ENCODE data around the gene MRC2. TPM values are rescaled to one million over a fixed set of nuclear protein-coding genes. Genes with fewer than 3 reads are reported as not detected.

Gene MRC2
- total RNA-seq, 1 donor from 2014 or later: 3.1 TPM

GRCh38 chr17:62674841-62675240, 47.4 kb downstream of the MRC2 start:
- Mint-ChIP-seq H3K36me3 (ENCODE audit: low read depth) (no peaks in the 10 kb centered on the region), H3K27me3 (ENCODE audit: low read depth) (no peaks in the 10 kb centered on the region), H3K4me3 (ENCODE audit: low read depth) (no peak overlapping the region), H3K9me3 (no peaks in the 10 kb centered on the region), H3K4me1 (ENCODE audit: low read depth) (no peaks in the 10 kb centered on the region), H3K27ac (no peak overlapping the region)
- DNase-seq (ENCODE audit: low spot score): no peak
- intact Hi-C loops (cut with micrococcal nuclease): no loop called here

- H3K4me3 Mint-ChIP-seq (ENCODE audit: low read depth): no peak overlapping the region
- no peaks in the 10 kb centered on the region for H3K4me1 Mint-ChIP-seq (ENCODE audit: low read depth)
Measured at GRCh38 chr17:62675260-62675659, 47.8 kb downstream of the MRC2 start.

GRCh38 chr17:62675701-62676100, 48.2 kb downstream of the MRC2 start:
- no peaks in the 10 kb centered on the region for H3K27me3 Mint-ChIP-seq (ENCODE audit: low read depth)
- H3K36me3 Mint-ChIP-seq (ENCODE audit: low read depth): no peaks in the 10 kb centered on the region
- H3K4me3 Mint-ChIP-seq (ENCODE audit: low read depth): no peak overlapping the region
- H3K4me1 Mint-ChIP-seq (ENCODE audit: low read depth): no peaks in the 10 kb centered on the region
- H3K27ac Mint-ChIP-seq: no peak overlapping the region
- H3K9me3 Mint-ChIP-seq: no peaks in the 10 kb centered on the region
- DNase-seq (ENCODE audit: low spot score): no peak
- intact Hi-C loops (cut with micrococcal nuclease): no loop called here

More at GRCh38 chr17:62675260-62675659, 47.8 kb downstream of the MRC2 start:
- intact Hi-C loops (cut with micrococcal nuclease): no loop called here
- no peak overlapping the region for H3K27ac Mint-ChIP-seq
- no peak for DNase-seq (ENCODE audit: low spot score)
- no peaks in the 10 kb centered on the region for H3K27me3 Mint-ChIP-seq (ENCODE audit: low read depth)
- no peaks in the 10 kb centered on the region for H3K36me3 Mint-ChIP-seq (ENCODE audit: low read depth)
- no peaks in the 10 kb centered on the region for H3K9me3 Mint-ChIP-seq

GRCh38 chr17:62676231-62676943, 48.9 kb downstream of the MRC2 start:
- Mint-ChIP-seq H3K36me3 (ENCODE audit: low read depth) (no peaks in the 10 kb centered on the region), H3K27me3 (ENCODE audit: low read depth) (no peaks in the 10 kb centered on the region), H3K4me1 (ENCODE audit: low read depth) (no peaks in the 10 kb centered on the region), H3K4me3 (ENCODE audit: low read depth) (no peak overlapping the region), H3K9me3 (no peaks in the 10 kb centered on the region), H3K27ac (no peak overlapping the region)
- DNase-seq (ENCODE audit: low spot score): no peak
- intact Hi-C loops (cut with micrococcal nuclease): no loop called here

GRCh38 chr17:62676952-62677596, 49.6 kb downstream of the MRC2 start:
- Mint-ChIP-seq H3K4me1 (ENCODE audit: low read depth) (no peaks in the 10 kb centered on the region), H3K9me3 (no peaks in the 10 kb centered on the region), H3K36me3 (ENCODE audit: low read depth) (no peaks in the 10 kb centered on the region), H3K27ac (no peak overlapping the region), H3K4me3 (ENCODE audit: low read depth) (no peak overlapping the region), H3K27me3 (ENCODE audit: low read depth) (no peaks in the 10 kb centered on the region)
- no peak for DNase-seq (ENCODE audit: low spot score)
- intact Hi-C loops (cut with micrococcal nuclease): no loop called here

- DNase-seq (ENCODE audit: low spot score): no peak
- Mint-ChIP-seq H3K27ac (no peak overlapping the region), H3K4me1 (ENCODE audit: low read depth) (no peaks in the 10 kb centered on the region), H3K27me3 (ENCODE audit: low read depth) (no peaks in the 10 kb centered on the region), H3K9me3 (no peaks in the 10 kb centered on the region), H3K4me3 (ENCODE audit: low read depth) (no peak overlapping the region), H3K36me3 (ENCODE audit: low read depth) (no peaks in the 10 kb centered on the region)
- intact Hi-C loops (cut with micrococcal nuclease): no loop called here
Measured at GRCh38 chr17:62678214-62678919, 50.9 kb downstream of the MRC2 start.

- no peaks in the 10 kb centered on the region for H3K27me3 Mint-ChIP-seq (ENCODE audit: low read depth)
- no peak overlapping the region for H3K27ac Mint-ChIP-seq
Measured at GRCh38 chr17:62679866-62680377, 52.5 kb downstream of the MRC2 start.

GRCh38 chr17:62680541-62681052, 53.1 kb downstream of the MRC2 start:
- H3K4me1 Mint-ChIP-seq (ENCODE audit: low read depth): no peaks in the 10 kb centered on the region
- no peak overlapping the region for H3K4me3 Mint-ChIP-seq (ENCODE audit: low read depth)
- no peak for DNase-seq (ENCODE audit: low spot score)
- H3K36me3 Mint-ChIP-seq (ENCODE audit: low read depth): no peaks in the 10 kb centered on the region
- no peaks in the 10 kb centered on the region for H3K9me3 Mint-ChIP-seq
- no peak overlapping the region for H3K27ac Mint-ChIP-seq
- peaks cover 2% of the 10 kb centered on the region for H3K27me3 Mint-ChIP-seq (ENCODE audit: low read depth)
- intact Hi-C loops (cut with micrococcal nuclease): no loop called here

More at GRCh38 chr17:62679866-62680377, 52.5 kb downstream of the MRC2 start:
- intact Hi-C loops (cut with micrococcal nuclease): no loop called here
- no peak for DNase-seq (ENCODE audit: low spot score)
- Mint-ChIP-seq H3K4me3 (ENCODE audit: low read depth) (no peak overlapping the region), H3K9me3 (no peaks in the 10 kb centered on the region), H3K36me3 (ENCODE audit: low read depth) (no peaks in the 10 kb centered on the region), H3K4me1 (ENCODE audit: low read depth) (no peaks in the 10 kb centered on the region)

- H3K27ac Mint-ChIP-seq: no peak overlapping the region
- H3K27me3 Mint-ChIP-seq (ENCODE audit: low read depth): peaks cover 2% of the 10 kb centered on the region
- intact Hi-C loops (cut with micrococcal nuclease): no loop called here
- H3K4me3 Mint-ChIP-seq (ENCODE audit: low read depth): no peak overlapping the region
- H3K4me1 Mint-ChIP-seq (ENCODE audit: low read depth): no peaks in the 10 kb centered on the region
- no peak for DNase-seq (ENCODE audit: low spot score)
- no peaks in the 10 kb centered on the region for H3K9me3 Mint-ChIP-seq
- H3K36me3 Mint-ChIP-seq (ENCODE audit: low read depth): no peaks in the 10 kb centered on the region
Measured at GRCh38 chr17:62681061-62681938, 53.8 kb downstream of the MRC2 start.

- H3K9me3 Mint-ChIP-seq: no peaks in the 10 kb centered on the region
- H3K27ac Mint-ChIP-seq: no peak overlapping the region
- DNase-seq (ENCODE audit: low spot score): no peak
- peaks cover 2% of the 10 kb centered on the region for H3K27me3 Mint-ChIP-seq (ENCODE audit: low read depth)
- intact Hi-C loops (cut with micrococcal nuclease): no loop called here
- H3K4me1 Mint-ChIP-seq (ENCODE audit: low read depth): no peaks in the 10 kb centered on the region
- no peak overlapping the region for H3K4me3 Mint-ChIP-seq (ENCODE audit: low read depth)
- no peaks in the 10 kb centered on the region for H3K36me3 Mint-ChIP-seq (ENCODE audit: low read depth)
Measured at GRCh38 chr17:62681939-62682381, 54.5 kb downstream of the MRC2 start.

- Mint-ChIP-seq H3K36me3 (ENCODE audit: low read depth) (no peaks in the 10 kb centered on the region), H3K27ac (no peak overlapping the region), H3K27me3 (ENCODE audit: low read depth) (peaks cover 2% of the 10 kb centered on the region)
Measured at GRCh38 chr17:62684179-62684578, 56.7 kb downstream of the MRC2 start.

GRCh38 chr17:62687997-62688396, 60.5 kb downstream of the MRC2 start:
- Mint-ChIP-seq H3K27ac (no peak overlapping the region), H3K9me3 (no peaks in the 10 kb centered on the region), H3K27me3 (ENCODE audit: low read depth) (peaks cover 2% of the 10 kb centered on the region), H3K36me3 (ENCODE audit: low read depth) (no peaks in the 10 kb centered on the region), H3K4me1 (ENCODE audit: low read depth) (no peaks in the 10 kb centered on the region), H3K4me3 (ENCODE audit: low read depth) (no peak overlapping the region)
- no peak for DNase-seq (ENCODE audit: low spot score)
- intact Hi-C loops (cut with micrococcal nuclease): no loop called here

More at GRCh38 chr17:62684179-62684578, 56.7 kb downstream of the MRC2 start:
- H3K4me3 Mint-ChIP-seq (ENCODE audit: low read depth): no peak overlapping the region
- no peaks in the 10 kb centered on the region for H3K9me3 Mint-ChIP-seq
- intact Hi-C loops (cut with micrococcal nuclease): no loop called here
- DNase-seq (ENCODE audit: low spot score): no peak
- no peaks in the 10 kb centered on the region for H3K4me1 Mint-ChIP-seq (ENCODE audit: low read depth)

Data from activated T-helper 2 cell treated with anti-CD3 and anti-CD28 coated beads, Interferon-gamma antibody, Interleukin-2, Interleukin-4, amounts not matched to agents 10 μg/mL and 5 μg/mL and 100 μg/mL, durations not matched to agents 14 hours and 24 hours and 36 hours (primary cell).